Endothelial cell of umbilical vein (primary cell): ENCODE data around the gene CACNA1C.

Experiments
- EZH2 ChIP-seq: IDR thresholded peaks from 2 replicates; pipeline ENCODE4 v1.6.1; 2012; ENCODE audit warnings: borderline replicate concordance, low read depth, mild to moderate bottlenecking, moderate library complexity, low read length, inconsistent platforms; ENCODE audit not compliant: severe bottlenecking
- JUN ChIP-seq: IDR thresholded peaks from 2 replicates; pipeline ENCODE4 v1.6.1; 2011; ENCODE audit warnings: borderline replicate concordance, low read depth; ENCODE audit not compliant: insufficient read length, insufficient read depth
- TF ChIP-seq, protein P1 (sequence below), 2 donors: IDR thresholded peaks; 1 replicate in 1 of 2; 2 replicates in 1 of 2; pipeline ENCODE4 v1.5.1; 2011; ENCODE audit warnings: low read length in 2 of 2, mild to moderate bottlenecking in 2 of 2, moderate library complexity in 2 of 2, control low read depth in 1 of 2, inconsistent platforms in 1 of 2, low read depth in 1 of 2; ENCODE audit not compliant: insufficient read depth in 1 of 2; ENCODE audit errors: extremely low read depth in 1 of 2
- TF ChIP-seq, protein P2 (sequence below): IDR thresholded peaks from 2 replicates; pipeline ENCODE4 v1.6.1; 2011; ENCODE audit not compliant: insufficient read depth, insufficient read length

DNA sequence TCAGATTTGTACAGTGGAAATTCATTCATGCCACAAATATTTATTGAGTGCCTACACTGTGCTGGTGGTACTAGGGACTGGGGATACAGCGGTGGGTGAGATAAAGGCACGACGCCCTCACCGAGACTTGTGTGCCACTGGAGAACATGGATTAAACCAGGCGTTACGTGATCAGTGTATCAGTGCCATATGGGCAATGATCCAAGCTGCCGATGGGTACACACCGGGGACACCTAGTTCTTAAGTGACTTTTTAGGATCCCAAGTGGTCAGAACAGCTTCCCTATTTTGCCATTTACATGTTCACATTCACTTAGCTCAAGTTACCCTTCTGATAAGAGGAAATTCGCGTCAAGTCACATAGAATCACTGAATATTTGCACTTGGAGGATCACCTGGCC, 236.7 kb downstream of the CACNA1C start:
- TF ChIP-seq EZH2 (no peak), JUN (no peak)
- TF ChIP-seq, protein P1, sequence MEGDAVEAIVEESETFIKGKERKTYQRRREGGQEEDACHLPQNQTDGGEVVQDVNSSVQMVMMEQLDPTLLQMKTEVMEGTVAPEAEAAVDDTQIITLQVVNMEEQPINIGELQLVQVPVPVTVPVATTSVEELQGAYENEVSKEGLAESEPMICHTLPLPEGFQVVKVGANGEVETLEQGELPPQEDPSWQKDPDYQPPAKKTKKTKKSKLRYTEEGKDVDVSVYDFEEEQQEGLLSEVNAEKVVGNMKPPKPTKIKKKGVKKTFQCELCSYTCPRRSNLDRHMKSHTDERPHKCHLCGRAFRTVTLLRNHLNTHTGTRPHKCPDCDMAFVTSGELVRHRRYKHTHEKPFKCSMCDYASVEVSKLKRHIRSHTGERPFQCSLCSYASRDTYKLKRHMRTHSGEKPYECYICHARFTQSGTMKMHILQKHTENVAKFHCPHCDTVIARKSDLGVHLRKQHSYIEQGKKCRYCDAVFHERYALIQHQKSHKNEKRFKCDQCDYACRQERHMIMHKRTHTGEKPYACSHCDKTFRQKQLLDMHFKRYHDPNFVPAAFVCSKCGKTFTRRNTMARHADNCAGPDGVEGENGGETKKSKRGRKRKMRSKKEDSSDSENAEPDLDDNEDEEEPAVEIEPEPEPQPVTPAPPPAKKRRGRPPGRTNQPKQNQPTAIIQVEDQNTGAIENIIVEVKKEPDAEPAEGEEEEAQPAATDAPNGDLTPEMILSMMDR (IDR thresholded peaks at IDR 0.05; ENCODE audit: extremely low read depth in 1 of 2, insufficient read depth in 1 of 2, low read depth in 1 of 2, low read length in 2 of 2) = no peak
- TF ChIP-seq, protein P2, sequence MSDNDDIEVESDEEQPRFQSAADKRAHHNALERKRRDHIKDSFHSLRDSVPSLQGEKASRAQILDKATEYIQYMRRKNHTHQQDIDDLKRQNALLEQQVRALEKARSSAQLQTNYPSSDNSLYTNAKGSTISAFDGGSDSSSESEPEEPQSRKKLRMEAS = no peak
